ENCODE data around the gene RIMBP2. TPM values are rescaled to one million over a fixed set of nuclear protein-coding genes. Genes with fewer than 3 reads are reported as not detected.

The RIMBP2 gene
- total RNA-seq, 3 donors from 2014 or later, result 2.3 to 5.9 (median 5.4) TPM

- ATAC-seq (no peak), DNase-seq (no peak)
- TF ChIP-seq CTCF (IDR thresholded peaks at IDR 0.05), result no peak
- no peaks in the 10 kb centered on the region for H3K36me3 ChIP-seq (ENCODE audit: low read depth)
- no peak overlapping the region for H3K4me3 ChIP-seq
- no peaks in the 10 kb centered on the region for H3K9me3 ChIP-seq
- intact Hi-C loops (cut with DNase I, micrococcal nuclease), result no loop called here
- no peaks in the 10 kb centered on the region for H3K4me1 ChIP-seq (ENCODE audit: low read depth)
These were observed 293.0 kb downstream of the RIMBP2 start for GRCh38 chr12:130423136-130423535.

- ATAC-seq (no peak), DNase-seq (no peak)
- intact Hi-C loops (cut with DNase I, micrococcal nuclease), result no loop called here
- Histone ChIP-seq H3K36me3 (ENCODE audit: low read depth) (no peaks in the 10 kb centered on the region), H3K4me1 (ENCODE audit: low read depth) (no peaks in the 10 kb centered on the region), H3K4me3 (no peak overlapping the region), H3K9me3 (no peaks in the 10 kb centered on the region)
- TF ChIP-seq CTCF (IDR thresholded peaks at IDR 0.05), result no peak
These were observed 293.4 kb downstream of the RIMBP2 start for GRCh38 chr12:130422676-130423075.

GRCh38 chr12:130421896-130422295 is 294.2 kb downstream of the RIMBP2 start:
- TF ChIP-seq CTCF (IDR thresholded peaks at IDR 0.05), result no peak
- Histone ChIP-seq H3K9me3 (no peaks in the 10 kb centered on the region), H3K4me3 (no peak overlapping the region), H3K36me3 (ENCODE audit: low read depth) (no peaks in the 10 kb centered on the region), H3K4me1 (ENCODE audit: low read depth) (no peaks in the 10 kb centered on the region)
- ATAC-seq, result no peak
- intact Hi-C loops (cut with DNase I, micrococcal nuclease), result no loop called here
- no peak for DNase-seq

- H3K9me3 ChIP-seq, result no peaks in the 10 kb centered on the region
- TF ChIP-seq CTCF (IDR thresholded peaks at IDR 0.05), result no peak
- intact Hi-C loops (cut with DNase I, micrococcal nuclease), result no loop called here
These were observed 296.0 kb downstream of the RIMBP2 start for GRCh38 chr12:130420071-130420470.

GRCh38 chr12:130419116-130419515 is 297.0 kb downstream of the RIMBP2 start:
- Histone ChIP-seq H3K9me3 (no peaks in the 10 kb centered on the region), H3K36me3 (ENCODE audit: low read depth) (no peaks in the 10 kb centered on the region), H3K4me3 (no peak overlapping the region), H3K4me1 (ENCODE audit: low read depth) (no peaks in the 10 kb centered on the region)
- DNase-seq (no peak), ATAC-seq (no peak)
- intact Hi-C loops (cut with DNase I, micrococcal nuclease), result no loop called here
- no peak for TF ChIP-seq CTCF (IDR thresholded peaks at IDR 0.05)

More at GRCh38 chr12:130420071-130420470, 296.0 kb downstream of the RIMBP2 start:
- DNase-seq (no peak), ATAC-seq (peak; percentile 38)
- Histone ChIP-seq H3K4me1 (ENCODE audit: low read depth) (no peaks in the 10 kb centered on the region), H3K4me3 (no peak overlapping the region), H3K36me3 (ENCODE audit: low read depth) (no peaks in the 10 kb centered on the region)

GRCh38 chr12:130418251-130418650 is 297.8 kb downstream of the RIMBP2 start:
- intact Hi-C loops (cut with DNase I, micrococcal nuclease), result no loop called here
- DNase-seq, result no peak
- Histone ChIP-seq H3K4me3 (no peak overlapping the region), H3K36me3 (ENCODE audit: low read depth) (no peaks in the 10 kb centered on the region), H3K4me1 (ENCODE audit: low read depth) (no peaks in the 10 kb centered on the region), H3K9me3 (no peaks in the 10 kb centered on the region)
- no peak for ATAC-seq
- no peak for TF ChIP-seq CTCF (IDR thresholded peaks at IDR 0.05)

Data from mucosa of descending colon (tissue), 3 donors.